Chondrocyte (in vitro differentiated cells): ENCODE measurements around the gene GAL3ST2. TPM values are rescaled to one million over a fixed set of nuclear protein-coding genes. Genes with fewer than 3 reads are reported as not detected.

Experiments
- DNase-seq: peaks from one replicate; pipeline ENCODE4 v3.0.0; 2021; ENCODE audit warnings: mixed read lengths, low spot score
- H3K27ac Mint-ChIP-seq: one replicate; pipeline ENCODE4 v1.8.0; 2021; ENCODE audit warnings: mild to moderate bottlenecking, moderate library complexity, mixed read lengths; ENCODE audit not compliant: unreplicated experiment
- H3K27me3 Mint-ChIP-seq: 2 replicates; pipeline ENCODE4 v1.8.0; 2021; ENCODE audit warnings: low read depth, mixed read lengths
- H3K36me3 Mint-ChIP-seq: 2 replicates; pipeline ENCODE4 v1.8.0; 2021; ENCODE audit warnings: low read depth, mixed read lengths
- H3K4me1 Mint-ChIP-seq: 2 replicates; pipeline ENCODE4 v1.8.0; 2021; ENCODE audit warnings: low read depth, mild to moderate bottlenecking, mixed read lengths
- H3K4me3 Mint-ChIP-seq: one replicate; pipeline ENCODE4 v1.8.0; 2021; ENCODE audit warnings: mild to moderate bottlenecking, moderate library complexity, mixed read lengths; ENCODE audit not compliant: unreplicated experiment
- H3K9me3 Mint-ChIP-seq: 2 replicates; pipeline ENCODE4 v1.8.0; 2021; ENCODE audit warnings: low read depth, mixed read lengths
- CTCF ChIP-seq: fragments of 200-600 bp; sonication (generic); IDR thresholded peaks from 2 replicates; pipeline ENCODE4 v1.5.0; 2021; ENCODE audit warnings: antibody characterized with exemption, mild to moderate bottlenecking, moderate library complexity
- total RNA-seq: library from RNA; stranded (reverse); gene quantifications from 3 replicates; pipeline ENCODE4 v1.2.1, GENCODE V29; 2021

GAL3ST2 gene
- total RNA-seq, 1 donor from 2014 or later: 0.52 TPM

- Mint-ChIP-seq H3K4me1 (peaks cover 18% of the 10 kb centered on the region), H3K9me3 (no peaks in the 10 kb centered on the region), H3K4me3 (no peak overlapping the region), H3K27me3 (peaks cover 6% of the 10 kb centered on the region), H3K27ac (no peak overlapping the region), H3K36me3 (no peaks in the 10 kb centered on the region)
- no peak for DNase-seq
- TF ChIP-seq CTCF: no peak
Observed at GRCh38 chr2:241851325-241852115, 74.9 kb downstream of the GAL3ST2 start.

GRCh38 chr2:241852116-241852980 is 75.7 kb downstream of the GAL3ST2 start:
- Mint-ChIP-seq H3K4me3 (no peak overlapping the region), H3K9me3 (no peaks in the 10 kb centered on the region), H3K27ac (no peak overlapping the region), H3K4me1 (peaks cover 18% of the 10 kb centered on the region), H3K27me3 (peaks cover 4% of the 10 kb centered on the region), H3K36me3 (no peaks in the 10 kb centered on the region)
- DNase-seq: no peak
- TF ChIP-seq CTCF: no peak

- Mint-ChIP-seq H3K9me3 (no peaks in the 10 kb centered on the region), H3K36me3 (no peaks in the 10 kb centered on the region), H3K4me3 (no peak overlapping the region), H3K27me3 (peaks cover 4% of the 10 kb centered on the region), H3K27ac (no peak overlapping the region), H3K4me1 (peaks cover 18% of the 10 kb centered on the region)
- no peak for TF ChIP-seq CTCF
- no peak for DNase-seq
Observed at GRCh38 chr2:241852981-241853631, 76.5 kb downstream of the GAL3ST2 start.

Other genes starting within 250 kb of the GAL3ST2 start
- 28.5 to 46.8 TPM (median 44.6 TPM) in 3 replicates for gene BOK, start 218.1 kb upstream of the GAL3ST2 start, total RNA-seq
- gene THAP4, start 139.7 kb upstream of the GAL3ST2 start, total RNA-seq: 40.9 to 42.4 TPM (median 41.4 TPM) in 3 replicates
- 53.1 to 64.0 TPM (median 57.2 TPM) in 3 replicates for gene ATG4B, start 139.1 kb upstream of the GAL3ST2 start, total RNA-seq
- 22.7 to 32.7 TPM (median 23.1 TPM) in 3 replicates for gene DTYMK, start 90.0 kb upstream of the GAL3ST2 start, total RNA-seq
- 13.8 to 25.2 TPM (median 16.3 TPM) in 3 replicates for gene ING5, start 74.8 kb upstream of the GAL3ST2 start, total RNA-seq
- gene D2HGDH, start 42.2 kb upstream of the GAL3ST2 start, total RNA-seq: 14.5 to 26.3 TPM (median 16.6 TPM) in 3 replicates
- 0.42 to 1.3 TPM (median 0.85 TPM) in 3 replicates for gene NEU4, start 32.4 kb downstream of the GAL3ST2 start, total RNA-seq
- not detected in 3 replicates for gene PDCD1, start 82.1 kb downstream of the GAL3ST2 start, total RNA-seq
- gene RTP5, start 92.9 kb downstream of the GAL3ST2 start, total RNA-seq: not detected in 3 replicates